Endothelial cell of umbilical vein (primary cell): Measurements from ENCODE around the gene AOC1. TPM values are rescaled to one million over a fixed set of nuclear protein-coding genes. Genes with fewer than 3 reads are reported as not detected.

Source experiments
- BruUV-seq: library from RNA; stranded (reverse); fragments of 400-500 nt; replicated peaks from 2 replicates; lab custom pipeline; 2021; lab: Mats Ljungman, UMichigan
- CTCF ChIA-PET: fragments of 300-600, 350-600 bp; sonication (Branson Sonifier 250); formaldehyde crosslinking; loops from one replicate; lab custom pipeline; 2021; ENCODE audit warnings: antibody characterized with exemption, inconsistent platforms; lab: Charles Lee
- POLR2A ChIA-PET: fragments of 300-600, 350-600 bp; sonication (Branson Sonifier 250); formaldehyde crosslinking; loops from one replicate; lab custom pipeline; 2021; ENCODE audit warnings: antibody characterized with exemption, inconsistent platforms; lab: Charles Lee
- DNase-seq: peaks from one replicate; pipeline ENCODE4 v3.0.0-alpha.2; 2011; ENCODE audit warnings: low read depth, low spot score
- FAIRE-seq: peaks from 2 replicates; lab custom pipeline; 2011; peaks lifted over from hg19 to GRCh38; lab: Jason Lieb, UNC
- H2AFZ ChIP-seq: 2 replicates; pipeline ENCODE4 v1.6.0; 2012; ENCODE audit warnings: low read depth, low read length, control low read depth, inconsistent platforms
- H3K27ac ChIP-seq: 2 replicates; pipeline ENCODE4 v1.5.1; 2011; ENCODE audit warnings: low read depth, mild to moderate bottlenecking, control low read depth, low read length, moderate library complexity; ENCODE audit not compliant: insufficient read depth
- H3K27me3 ChIP-seq, 2 experiments: 2 replicates each; pipeline versions ENCODE4 v1.6.0 to v1.6.1; 2011; ENCODE audit warnings: low read length in 2 of 2, mixed read lengths in 1 of 2; ENCODE audit not compliant: control insufficient read depth in 2 of 2, insufficient read depth in 2 of 2
- H3K36me3 ChIP-seq, 2 experiments: 2 replicates in 1 of 2; 3 replicates in 1 of 2; pipeline ENCODE4 v1.5.1; 2011; ENCODE audit warnings: low read length in 2 of 2, mild to moderate bottlenecking in 1 of 2, moderate library complexity in 1 of 2; ENCODE audit not compliant: control insufficient read depth in 2 of 2, insufficient read depth in 2 of 2; ENCODE audit errors: extremely low read depth in 1 of 2
- H3K4me1 ChIP-seq: 3 replicates; pipeline ENCODE4 v1.5.1; 2011; ENCODE audit warnings: mild to moderate bottlenecking, low read length; ENCODE audit not compliant: control insufficient read depth, insufficient read depth; ENCODE audit errors: extremely low read depth
- H3K4me2 ChIP-seq: 2 replicates; pipeline ENCODE4 v1.6.1; 2011; ENCODE audit warnings: low read length, control low read depth, mixed read lengths; ENCODE audit not compliant: insufficient read depth
- H3K4me3 ChIP-seq, 3 experiments: fragments of 200-600 bp in 1 of 3; sonication (generic), shearing (Covaris generic) in 1 of 3; replicated peaks in 1 of 3; 2 replicates each; pipeline ENCODE4 v1.5.1; 2011 to 2016; ENCODE audit warnings: control low read depth in 3 of 3, low read length in 3 of 3, mild to moderate bottlenecking in 2 of 3, inconsistent platforms in 1 of 3, low read depth in 1 of 3, moderate library complexity in 1 of 3; ENCODE audit not compliant: insufficient read depth in 1 of 3
- H3K79me2 ChIP-seq: 2 replicates; pipeline ENCODE4 v1.6.0; 2012; ENCODE audit warnings: low read length, inconsistent platforms; ENCODE audit not compliant: control insufficient read depth, insufficient read depth
- H3K9ac ChIP-seq: replicated peaks from 2 replicates; pipeline ENCODE3; 2011; ENCODE audit warnings: low read length, control low read depth; ENCODE audit not compliant: insufficient read depth; ENCODE audit errors: extremely low read depth
- H3K9me1 ChIP-seq: replicated peaks from 3 replicates; pipeline ENCODE4 v1.6.0; 2011; ENCODE audit warnings: mild to moderate bottlenecking, low read length; ENCODE audit not compliant: control insufficient read depth, insufficient read depth; ENCODE audit errors: extremely low read depth
- H3K9me3 ChIP-seq: replicated peaks from 2 replicates; pipeline ENCODE4 v1.5.1; 2012; ENCODE audit warnings: low read length, inconsistent platforms; ENCODE audit not compliant: control insufficient read depth, insufficient read depth
- H4K20me1 ChIP-seq: replicated peaks from 2 replicates; pipeline ENCODE3; 2011; ENCODE audit warnings: mild to moderate bottlenecking, low read length; ENCODE audit not compliant: control insufficient read depth, insufficient read depth; ENCODE audit errors: extremely low read depth
- CTCF ChIP-seq, 2 donors: IDR thresholded peaks; 1 replicate in 1 of 2; 2 replicates in 1 of 2; pipeline ENCODE4 v1.5.1; 2011; ENCODE audit warnings: low read length in 2 of 2, mild to moderate bottlenecking in 2 of 2, moderate library complexity in 2 of 2, control low read depth in 1 of 2, inconsistent platforms in 1 of 2, low read depth in 1 of 2; ENCODE audit not compliant: insufficient read depth in 1 of 2; ENCODE audit errors: extremely low read depth in 1 of 2
- EZH2 ChIP-seq: IDR thresholded peaks from 2 replicates; pipeline ENCODE4 v1.6.1; 2012; ENCODE audit warnings: borderline replicate concordance, low read depth, mild to moderate bottlenecking, moderate library complexity, low read length, inconsistent platforms; ENCODE audit not compliant: severe bottlenecking
- FOS ChIP-seq: IDR thresholded peaks from 2 replicates; pipeline ENCODE4 v1.6.1; 2011; ENCODE audit warnings: mild to moderate bottlenecking, low read length, moderate library complexity, borderline replicate concordance; ENCODE audit not compliant: insufficient read depth
- GATA2 ChIP-seq: IDR thresholded peaks from 2 replicates; pipeline ENCODE4 v1.7.0; 2011; ENCODE audit warnings: low read depth, mild to moderate bottlenecking, moderate library complexity, mixed read lengths, low read length; ENCODE audit not compliant: insufficient read length, insufficient read depth
- JUN ChIP-seq: IDR thresholded peaks from 2 replicates; pipeline ENCODE4 v1.6.1; 2011; ENCODE audit warnings: borderline replicate concordance, low read depth; ENCODE audit not compliant: insufficient read length, insufficient read depth
- MYC ChIP-seq: IDR thresholded peaks from one replicate; pipeline ENCODE4 v1.6.1; 2011; ENCODE audit warnings: mild to moderate bottlenecking, low read depth, low read length
- POLR2A ChIP-seq: IDR thresholded peaks from 2 replicates; pipeline ENCODE4 v1.6.1; 2012; ENCODE audit warnings: low read depth, mild to moderate bottlenecking, control low read depth, low read length
- POLR2AphosphoS5 ChIP-seq: IDR thresholded peaks from 2 replicates; pipeline ENCODE4 v1.6.1; 2012; ENCODE audit warnings: low read depth, mild to moderate bottlenecking, control low read depth, low read length, moderate library complexity; ENCODE audit not compliant: insufficient read depth
- dilution Hi-C: fragments of 300-500 bp; cut with MboI; formaldehyde crosslinking; loops from one replicate; pipeline ENCODE4 v1.15.0; 2019; ENCODE audit warnings: low sequenced_read_pairs; ENCODE audit not compliant: extremely low pct_ligation_motif_present
- intact Hi-C: fragments of 100-400 bp; cut with micrococcal nuclease; formaldehyde crosslinking; loops from one replicate; pipeline ENCODE4 v1.10.0; 2022
- polyA plus RNA-seq, 4 experiments: library from polyadenylated mRNA; depleted of rRNA in 3 of 4; stranded (reverse) in 3 of 4; unstranded in 1 of 4; fragments of >200 nt; gene quantifications; 2 replicates each; pipeline versions ENCODE4 v1.2.1 to v1.2.3, GENCODE V29; 2011 to 2012; ENCODE audit warnings: missing spikeins in 1 of 4
- total RNA-seq: library from RNA; stranded (reverse); gene quantifications from 2 replicates; pipeline ENCODE4 v1.2.3, GENCODE V29; 2021
- TF ChIP-seq, protein P1 (sequence below): IDR thresholded peaks from 2 replicates; pipeline ENCODE4 v1.6.1; 2011; ENCODE audit not compliant: insufficient read depth, insufficient read length

Gene AOC1
- total and polyA plus RNA-seq, 2 donors (not counting 3 experiments of a cell fraction or from before 2014, with no cell fraction given), result not detected

DNA sequence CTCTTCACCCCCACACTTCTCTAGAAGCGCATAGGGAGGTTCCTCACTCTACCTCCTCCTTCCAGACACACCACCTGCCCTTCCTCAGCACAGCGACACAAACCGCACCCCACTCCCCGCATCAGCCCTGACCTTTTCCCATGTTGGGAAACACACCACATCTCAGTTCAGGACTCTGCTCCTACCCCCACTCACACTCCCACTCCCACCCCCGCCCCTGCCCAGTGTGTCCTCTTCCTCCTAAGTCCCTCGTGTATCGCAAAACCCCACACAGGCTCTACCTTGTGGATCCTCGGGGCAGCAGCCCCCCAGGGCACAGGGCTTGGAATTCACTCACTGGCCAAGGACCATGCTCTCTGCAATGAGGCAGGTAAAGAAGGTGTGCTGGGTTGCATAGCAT lies 4.2 kb upstream of the AOC1 start:
- TF ChIP-seq CTCF (IDR thresholded peaks at IDR 0.05; ENCODE audit: extremely low read depth in 1 of 2, insufficient read depth in 1 of 2, low read depth in 1 of 2, low read length in 2 of 2), result no peak
- TF ChIP-seq, protein P1, sequence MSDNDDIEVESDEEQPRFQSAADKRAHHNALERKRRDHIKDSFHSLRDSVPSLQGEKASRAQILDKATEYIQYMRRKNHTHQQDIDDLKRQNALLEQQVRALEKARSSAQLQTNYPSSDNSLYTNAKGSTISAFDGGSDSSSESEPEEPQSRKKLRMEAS, result no peak
- TF ChIP-seq MYC, result no peak
- no peak for TF ChIP-seq JUN
- TF ChIP-seq POLR2A, result no peak
- no peak for TF ChIP-seq FOS
- TF ChIP-seq POLR2AphosphoS5, result no peak
- TF ChIP-seq EZH2, result no peak
- TF ChIP-seq GATA2, result no peak
- ChIA-PET POLR2A (no interaction called here), CTCF (interaction anchor here (1.4 kb wide), 1 partner anchor 9 kb away, joined by 4 read pairs; no protein-coding TSS in a partner anchor)
- no peaks in the 10 kb centered on the region for H3K9me3 ChIP-seq
- H3K9ac ChIP-seq, result no peak overlapping the region
- H3K4me2 ChIP-seq, result no peak overlapping the region
- H3K4me3 ChIP-seq, result no peak overlapping the region
- H3K27me3 ChIP-seq, result peaks cover 2 to 7% of the 10 kb centered on the region in 2 experiments
- FAIRE-seq (no peak), DNase-seq (no peak)
- no peaks in the 10 kb centered on the region for H3K79me2 ChIP-seq
- no peaks in the 10 kb centered on the region for H3K9me1 ChIP-seq
- dilution Hi-C loops (no loop called here), intact Hi-C loops (no loop called here)
- no peaks in the 10 kb centered on the region for H3K36me3 ChIP-seq
- no peaks in the 10 kb centered on the region for H3K4me1 ChIP-seq
- no peak overlapping the region for H2AFZ ChIP-seq
- H3K27ac ChIP-seq, result no peak overlapping the region
- H4K20me1 ChIP-seq, result no peaks in the 10 kb centered on the region
- BruUV-seq, result no TSS peak
